Transverse colon (tissue), 4 donors: Measurements from ENCODE around the gene PIP5K1B. TPM values are rescaled to one million over a fixed set of nuclear protein-coding genes. Genes with fewer than 3 reads are reported as not detected.

Source experiments
- DNase-seq: peaks from one replicate; pipeline ENCODE4 v3.0.0-alpha.2; 2019
- H3K27ac ChIP-seq, 4 donors: fragments of 200-600 bp; sonication (generic); 2 replicates each; pipeline ENCODE4 v1.5.1; 2016 to 2018; ENCODE audit warnings: inconsistent platforms in 4 of 4
- H3K27me3 ChIP-seq: fragments of 200-600 bp; sonication (generic); 2 replicates; pipeline ENCODE4 v1.5.1; 2017; ENCODE audit warnings: inconsistent platforms
- H3K36me3 ChIP-seq, 4 donors: fragments of 200-600 bp; sonication (generic); 2 replicates each; pipeline ENCODE4 v1.5.1; 2017 to 2019; ENCODE audit warnings: inconsistent platforms in 4 of 4
- H3K4me1 ChIP-seq, 4 donors: fragments of 200-600 bp; sonication (generic); 2 replicates each; pipeline ENCODE4 v1.5.1; 2017 to 2020; ENCODE audit warnings: inconsistent platforms in 4 of 4
- H3K4me3 ChIP-seq, 4 donors: fragments of 200-600 bp; sonication (generic); 1 replicate in 1 of 4; 2 replicates in 3 of 4; pipeline versions ENCODE4 v1.5.1 to v1.6.1; 2017 to 2019; ENCODE audit warnings: inconsistent platforms in 4 of 4
- H3K9me3 ChIP-seq, 2 donors: fragments of 200-600 bp; sonication (generic); 2 replicates each; pipeline ENCODE4 v1.5.1; 2017 to 2019; ENCODE audit warnings: inconsistent platforms in 2 of 2
- EP300 ChIP-seq: sonication (generic); formaldehyde crosslinking; IDR thresholded peaks from one replicate; pipeline ENCODE4 v1.6.1; 2017; ENCODE audit warnings: antibody characterized with exemption, low read depth
- POLR2A ChIP-seq: fragments of 450-650 bp; IDR thresholded peaks from one replicate; pipeline ENCODE4 v1.6.1; 2016; ENCODE audit warnings: antibody characterized with exemption, mild to moderate bottlenecking, moderate library complexity
- POLR2AphosphoS5 ChIP-seq, 3 donors: sonication (generic); formaldehyde crosslinking; IDR thresholded peaks; one replicate each; pipeline ENCODE4 v1.6.1; 2016; ENCODE audit warnings: antibody characterized with exemption in 3 of 3
- WGBS, 2 donors: methylation state at CpG; one replicate each; pipeline ENCODE4 v1.1.5; 2018; ENCODE audit warnings: low coverage in 1 of 2; 5-methylcytosine and 5-hydroxymethylcytosine counted together
- in situ Hi-C, 4 donors: fragments of 200-750 bp; cut with MboI; loops; one replicate each; pipeline versions ENCODE4 v1.15.0 to v1.15.1; 2017; ENCODE audit warnings: low sequenced_read_pairs in 3 of 4, low pct_ligation_motif_present in 1 of 4, low pct_unique_long_range_greater_than_20kb in 1 of 4
- intact Hi-C: fragments of 100-400 bp; cut with DNase I; formaldehyde crosslinking; loops from one replicate; pipeline ENCODE4 v1.15.1; 2023; ENCODE audit warnings: low total_unique reads
- total RNA-seq, 4 donors: library from RNA; depleted of rRNA; stranded (reverse); fragments of >200 nt; gene quantifications; one replicate each; pipeline ENCODE4 v1.1.0, GENCODE V29; 2016
- TF ChIP-seq, protein P1 (sequence below), 5 experiments: fragments of 200-600 bp in 3 of 5; fragments of 450-650 bp in 2 of 5; sonication (generic) in 3 of 5; IDR thresholded peaks; 1 replicate in 2 of 5; 2 replicates in 3 of 5; pipeline ENCODE4 v1.5.1; 2016 to 2017; ENCODE audit warnings: antibody characterized with exemption in 5 of 5, inconsistent platforms in 3 of 5, mild to moderate bottlenecking in 2 of 5, moderate library complexity in 1 of 5

PIP5K1B gene
- total RNA-seq, 4 donors from 2014 or later = 45.6 to 104 (median 76.0) TPM

DNA sequence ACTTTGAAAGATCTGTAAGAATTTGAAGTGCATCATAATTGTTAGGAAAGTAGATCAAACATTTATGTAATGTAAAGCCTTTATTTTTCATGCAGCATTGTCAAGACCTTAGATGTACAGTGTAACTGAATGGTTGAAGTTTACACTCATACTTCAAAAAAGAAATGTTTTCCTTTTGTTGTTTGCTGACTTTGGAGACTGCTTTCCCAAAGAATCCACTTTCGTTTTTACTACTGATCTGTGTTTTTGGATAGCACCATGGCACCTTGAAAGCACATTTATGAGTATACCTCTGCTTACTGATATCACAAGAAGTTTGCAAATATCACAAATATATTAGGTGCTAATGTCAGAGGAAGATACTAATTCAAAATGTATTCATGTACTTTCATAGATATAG is 50.0 kb downstream of the PIP5K1B start:
- intact Hi-C loops (no loop called here), in situ Hi-C loops (no loop called here)
- Histone ChIP-seq H3K4me3 (no peak overlapping the region), H3K36me3 (no peaks in the 10 kb centered on the region), H3K4me1 (peaks cover 0 to 4% (median 0%) of the 10 kb centered on the region in 4 donors), H3K9me3 (peaks cover 0 to 7% of the 10 kb centered on the region in 2 donors), H3K27ac (no peak overlapping the region), H3K27me3 (no peaks in the 10 kb centered on the region)
- WGBS, 2 donors = 18 to 33% methylated on average over 1 of the region's 1 CpG
- DNase-seq = no peak
- no peak for TF ChIP-seq EP300
- TF ChIP-seq, protein P1, sequence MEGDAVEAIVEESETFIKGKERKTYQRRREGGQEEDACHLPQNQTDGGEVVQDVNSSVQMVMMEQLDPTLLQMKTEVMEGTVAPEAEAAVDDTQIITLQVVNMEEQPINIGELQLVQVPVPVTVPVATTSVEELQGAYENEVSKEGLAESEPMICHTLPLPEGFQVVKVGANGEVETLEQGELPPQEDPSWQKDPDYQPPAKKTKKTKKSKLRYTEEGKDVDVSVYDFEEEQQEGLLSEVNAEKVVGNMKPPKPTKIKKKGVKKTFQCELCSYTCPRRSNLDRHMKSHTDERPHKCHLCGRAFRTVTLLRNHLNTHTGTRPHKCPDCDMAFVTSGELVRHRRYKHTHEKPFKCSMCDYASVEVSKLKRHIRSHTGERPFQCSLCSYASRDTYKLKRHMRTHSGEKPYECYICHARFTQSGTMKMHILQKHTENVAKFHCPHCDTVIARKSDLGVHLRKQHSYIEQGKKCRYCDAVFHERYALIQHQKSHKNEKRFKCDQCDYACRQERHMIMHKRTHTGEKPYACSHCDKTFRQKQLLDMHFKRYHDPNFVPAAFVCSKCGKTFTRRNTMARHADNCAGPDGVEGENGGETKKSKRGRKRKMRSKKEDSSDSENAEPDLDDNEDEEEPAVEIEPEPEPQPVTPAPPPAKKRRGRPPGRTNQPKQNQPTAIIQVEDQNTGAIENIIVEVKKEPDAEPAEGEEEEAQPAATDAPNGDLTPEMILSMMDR (IDR thresholded peaks at IDR 0.05) = no peak
- no peak for TF ChIP-seq POLR2AphosphoS5 (IDR thresholded peaks at IDR 0.05)
- no peak for TF ChIP-seq POLR2A

DNA sequence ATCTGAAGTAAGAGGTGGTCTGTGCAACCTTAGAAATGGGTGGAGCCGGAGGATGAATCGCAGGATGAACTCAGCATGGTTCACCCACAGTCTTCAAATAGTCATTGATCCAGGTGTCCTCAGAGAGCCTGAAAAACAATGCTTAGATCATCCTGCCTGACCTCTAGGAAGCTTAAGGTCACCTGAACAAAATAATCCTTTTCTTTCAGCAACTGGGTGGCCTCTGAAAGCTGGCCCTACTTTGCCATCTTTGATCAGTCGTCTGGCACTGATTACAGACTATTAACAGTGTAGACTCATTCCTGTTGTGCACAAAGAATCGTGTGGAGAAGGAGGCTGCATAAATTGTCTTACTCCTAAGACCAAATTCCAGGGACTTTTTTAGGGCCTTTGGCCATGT is 50.7 kb downstream of the PIP5K1B start:
- TF ChIP-seq, protein P1 (IDR thresholded peaks at IDR 0.05) = no peak
- no peak for TF ChIP-seq EP300
- TF ChIP-seq POLR2A = no peak
- no peak for TF ChIP-seq POLR2AphosphoS5 (IDR thresholded peaks at IDR 0.05)
- Histone ChIP-seq H3K4me3 (no peak overlapping the region), H3K27me3 (no peaks in the 10 kb centered on the region), H3K27ac (no peak overlapping the region), H3K36me3 (no peaks in the 10 kb centered on the region), H3K9me3 (peaks cover 0 to 7% of the 10 kb centered on the region in 2 donors), H3K4me1 (peaks cover 0 to 4% (median 0%) of the 10 kb centered on the region in 4 donors)
- intact Hi-C loops (no loop called here), in situ Hi-C loops (no loop called here)
- no peak for DNase-seq
- WGBS, 2 donors = 82 to 100% methylated on average over 1 to 4 of the region's 4 CpGs

DNA sequence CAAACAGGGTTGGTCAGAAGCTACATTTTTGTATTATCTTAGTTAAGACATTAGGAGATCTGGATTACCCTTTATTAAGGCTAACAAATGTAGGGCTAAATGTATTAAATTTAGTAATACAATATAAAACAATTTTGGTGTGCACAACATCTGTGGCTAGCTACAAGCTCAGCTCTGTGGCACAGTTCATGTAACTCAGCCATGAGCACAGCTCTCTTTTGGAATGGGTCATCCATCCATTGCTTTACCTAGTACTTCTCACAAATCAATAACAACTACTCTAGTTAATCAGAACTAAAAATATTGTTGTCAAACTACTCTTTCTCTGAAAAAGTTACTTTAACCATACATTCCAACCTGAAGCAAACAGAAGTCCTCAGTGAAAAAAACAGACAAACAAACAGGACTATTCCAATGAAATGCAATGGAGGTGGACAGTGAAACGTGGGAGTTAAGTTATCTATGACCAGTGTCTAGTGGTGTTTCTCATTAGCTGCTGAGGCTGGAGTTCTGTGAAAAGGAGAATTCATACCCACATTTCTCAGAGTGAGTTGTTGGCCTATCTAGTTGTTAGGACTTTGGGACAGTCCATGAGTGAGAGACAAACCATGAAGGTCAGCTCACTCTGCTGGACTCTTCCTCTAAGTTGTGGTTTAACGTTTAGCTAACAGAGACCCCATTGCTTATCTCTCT is 55.1 kb downstream of the PIP5K1B start:
- Histone ChIP-seq H3K4me1 (no peaks in the 10 kb centered on the region), H3K27ac (no peak overlapping the region), H3K36me3 (no peaks in the 10 kb centered on the region), H3K27me3 (no peaks in the 10 kb centered on the region), H3K4me3 (no peak overlapping the region), H3K9me3 (peaks cover 0 to 7% of the 10 kb centered on the region in 2 donors)
- in situ Hi-C loops (no loop called here), intact Hi-C loops (no loop called here)
- TF ChIP-seq EP300 (no peak), POLR2AphosphoS5 (IDR thresholded peaks at IDR 0.05) (no peak), POLR2A (no peak)
- TF ChIP-seq, protein P1 (IDR thresholded peaks at IDR 0.05) = no peak
- 75 to 82% methylated on average over 1 to 2 of the region's 2 CpGs for WGBS, 2 donors
- DNase-seq = no peak

DNA sequence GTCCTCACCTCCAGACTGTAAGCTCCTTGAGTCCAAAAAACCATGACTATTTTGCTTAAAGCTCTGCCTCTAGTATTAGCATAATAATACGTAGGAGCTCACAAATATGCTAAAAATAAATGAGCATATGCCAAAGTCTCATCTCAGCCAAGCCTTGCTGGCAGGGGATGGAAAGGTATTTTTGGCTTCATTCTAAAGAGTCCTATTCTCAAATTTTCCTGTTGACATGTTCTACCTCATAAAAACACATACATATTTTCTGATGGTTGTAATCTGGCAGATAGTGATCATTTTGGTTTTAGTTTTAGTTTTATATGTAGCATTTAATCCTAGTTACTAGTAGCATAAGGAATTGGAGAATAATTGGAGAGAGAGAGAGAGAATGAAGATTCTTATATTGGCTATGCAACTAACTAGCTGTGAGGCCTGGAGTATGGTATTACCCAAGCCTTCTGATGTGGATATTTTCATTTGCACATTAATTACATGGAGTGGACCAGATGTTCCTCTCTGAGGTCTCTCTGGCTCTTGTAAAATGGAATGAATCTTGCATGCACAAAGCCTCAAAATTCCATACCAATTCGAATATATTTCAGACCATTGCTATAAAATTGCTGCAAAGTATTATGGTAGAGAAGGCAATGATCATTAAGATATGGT is 55.8 kb downstream of the PIP5K1B start:
- Histone ChIP-seq H3K27ac (no peak overlapping the region), H3K9me3 (peaks cover 0 to 7% of the 10 kb centered on the region in 2 donors), H3K27me3 (no peaks in the 10 kb centered on the region), H3K36me3 (no peaks in the 10 kb centered on the region), H3K4me1 (no peaks in the 10 kb centered on the region), H3K4me3 (no peak overlapping the region)
- TF ChIP-seq, protein P1 (IDR thresholded peaks at IDR 0.05) = no peak
- TF ChIP-seq POLR2AphosphoS5 (IDR thresholded peaks at IDR 0.05) = no peak
- TF ChIP-seq EP300 = no peak
- 41 to 44% methylated on average over 2 of the region's 2 CpGs for WGBS, 2 donors
- in situ Hi-C loops (no loop called here), intact Hi-C loops (no loop called here)
- no peak for DNase-seq
